NCI-H2227 (cell line): Measurements from ENCODE around the gene CECR2.
"Not testable (repeated sequence)": the region's sequence is repeated elsewhere in the genome, so short reads cannot be mapped to it uniquely, and the experiment has no call there.

ENCODE experiments used
- DNase-seq: peaks from one replicate; lab custom pipeline; 2025; ENCODE audit not compliant: unreplicated experiment; lab: John Stamatoyannopoulos, UW

CECR2 gene

DNA sequence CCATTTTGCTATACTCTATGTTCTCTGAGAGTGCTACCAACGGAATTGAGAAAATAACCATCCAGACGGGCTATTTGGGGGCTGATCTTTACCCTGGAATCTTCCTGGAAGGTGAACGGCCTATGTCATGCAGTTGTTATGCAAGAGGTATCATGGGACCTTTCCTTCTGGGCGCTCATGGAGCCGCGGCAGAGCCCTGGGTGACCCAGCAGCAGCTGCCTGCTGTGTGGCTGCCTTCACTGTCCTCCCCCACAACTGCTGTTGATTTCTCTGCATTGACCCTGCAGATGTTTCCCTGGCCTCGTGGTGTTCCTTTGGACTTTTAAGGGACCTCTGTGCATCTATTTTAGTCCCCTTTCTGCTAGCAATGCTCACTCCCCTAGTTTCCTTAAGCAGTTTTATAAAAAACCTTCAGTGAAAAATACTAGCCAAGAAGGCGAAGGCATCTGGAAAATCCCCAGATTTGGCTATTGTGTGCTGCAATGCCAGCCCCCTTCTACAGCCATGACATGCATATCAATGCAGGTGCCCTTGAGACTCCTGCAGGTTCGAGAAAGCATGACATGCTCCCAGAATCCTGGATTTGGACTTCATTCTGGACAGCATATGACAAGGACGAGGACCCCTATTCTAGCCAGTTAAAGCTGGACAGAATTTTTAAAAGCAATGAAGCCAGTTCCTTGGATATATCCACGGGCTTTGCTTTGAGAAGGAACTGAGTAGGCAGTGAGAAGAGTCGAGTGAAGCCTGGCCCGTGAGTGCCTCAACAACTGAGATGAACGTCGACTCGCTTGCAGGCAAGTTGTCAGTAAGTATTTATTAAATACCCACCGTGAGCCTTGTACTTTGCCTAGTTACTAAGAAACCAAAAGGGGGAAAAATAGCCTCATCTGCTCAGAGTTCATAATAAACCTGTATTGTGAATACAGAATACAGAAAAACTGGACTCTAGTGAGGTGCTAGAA is 193.9 kb downstream of the CECR2 start, which contains the start of gene SLC25A18:
Gene SLC25A18 (plus strand): TSS at position 593 of the 965 bp plus-strand sequence. CDS start 16,447 bp downstream, outside the sequence.
- peak; percentile 49 for DNase-seq

DNA sequence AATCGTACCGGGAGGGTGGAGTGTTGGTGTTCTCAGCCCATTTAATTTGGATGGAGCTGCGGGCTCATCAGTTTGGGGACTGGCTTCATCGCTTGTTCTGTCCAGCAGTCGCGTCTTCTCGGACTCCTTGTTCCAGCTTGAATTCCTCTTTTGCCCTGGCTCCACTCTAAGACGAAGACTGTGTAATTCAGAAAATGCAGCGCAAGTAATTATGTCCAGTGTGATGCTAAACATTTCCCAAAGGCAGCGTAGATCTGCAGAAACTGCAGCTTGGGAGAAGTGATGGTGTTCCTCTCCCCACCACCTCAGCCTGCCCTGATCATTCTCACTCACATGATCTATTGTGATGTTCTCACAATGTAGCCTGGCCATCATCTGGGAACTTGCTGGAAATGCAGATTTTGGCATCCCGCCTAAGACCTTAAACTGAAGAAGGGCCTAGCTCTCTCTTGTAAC is 194.7 kb downstream of the CECR2 start:
- peak; percentile 14 for DNase-seq

DNA sequence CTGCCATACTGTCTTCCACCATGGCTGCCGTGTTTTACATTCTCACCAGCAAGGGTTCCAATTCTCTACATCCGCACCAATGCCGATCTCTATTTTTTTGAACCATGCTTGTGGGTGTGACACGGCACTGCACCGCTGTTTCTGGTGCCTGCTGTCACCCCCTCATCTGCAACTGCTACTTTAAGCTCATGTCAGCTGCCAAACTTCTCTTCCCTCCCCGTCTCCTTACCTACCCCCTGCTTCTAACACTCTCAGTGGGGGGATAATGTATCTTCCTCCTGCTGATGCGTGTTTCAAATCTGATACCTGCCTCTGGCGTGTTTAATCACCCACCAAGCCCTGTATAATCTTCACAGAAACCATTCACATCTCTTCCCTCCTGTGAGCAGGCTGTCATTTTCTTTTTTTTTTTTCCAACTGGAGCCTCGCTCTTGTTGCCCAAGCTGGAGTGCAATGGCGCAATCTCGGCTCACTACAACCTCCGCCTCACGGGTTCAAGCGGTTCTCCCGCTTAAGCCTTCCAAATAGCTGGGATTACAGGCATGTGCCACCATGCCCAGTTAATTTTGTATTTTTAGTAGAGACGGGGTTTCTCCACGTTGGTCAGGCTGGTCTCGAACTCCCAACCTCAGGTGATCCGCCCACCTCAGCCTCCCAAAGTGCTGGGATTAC is 196.9 kb downstream of the CECR2 start:
- DNase-seq = not testable (repeated sequence)

DNA sequence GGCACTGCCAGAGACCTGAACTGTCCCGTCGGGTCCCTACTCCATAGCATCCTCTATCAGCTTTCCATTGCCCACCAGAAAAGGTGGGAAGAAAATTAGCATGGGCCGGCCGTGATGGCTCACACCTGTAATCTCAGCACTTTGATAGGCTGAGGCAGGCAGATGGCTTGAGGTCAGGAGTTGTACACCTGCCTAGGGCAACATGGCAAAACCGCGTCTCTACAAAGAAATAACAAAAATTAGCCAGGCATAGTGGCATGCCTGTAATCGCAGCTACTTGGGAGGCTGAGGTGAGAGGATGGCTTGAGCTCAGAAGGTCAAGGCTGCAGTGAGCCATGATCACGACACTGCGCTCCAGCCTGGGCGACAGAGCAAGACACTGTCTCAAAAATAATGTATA is 197.5 kb downstream of the CECR2 start:
- no peak for DNase-seq

DNA sequence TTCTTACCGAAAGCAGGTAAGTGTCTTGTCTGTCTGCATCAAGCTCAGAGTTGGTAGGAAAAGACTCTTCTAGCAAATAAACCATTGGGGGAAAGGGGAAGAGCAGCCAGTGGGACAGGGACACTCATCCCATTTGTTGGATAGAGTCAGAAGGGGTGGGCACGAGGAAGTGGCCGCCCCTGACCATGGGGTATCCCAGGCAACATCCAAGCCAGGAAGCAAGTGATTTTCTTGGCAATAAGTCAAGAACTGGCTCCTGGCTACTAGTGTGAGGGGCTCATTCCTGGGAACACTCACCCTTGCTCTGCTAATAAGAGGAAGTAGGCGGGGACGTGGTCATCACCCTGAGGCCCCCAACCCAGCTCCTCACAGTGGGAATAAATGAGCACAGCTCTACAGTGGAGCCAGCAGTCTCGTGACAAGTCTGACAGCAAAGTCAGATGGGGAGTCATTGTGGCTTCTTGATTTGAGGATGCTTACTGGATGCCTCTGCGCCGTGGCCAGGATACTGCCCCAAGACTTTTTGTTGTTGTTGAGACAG is 200.8 kb downstream of the CECR2 start:
- DNase-seq = peak; percentile 59

DNA sequence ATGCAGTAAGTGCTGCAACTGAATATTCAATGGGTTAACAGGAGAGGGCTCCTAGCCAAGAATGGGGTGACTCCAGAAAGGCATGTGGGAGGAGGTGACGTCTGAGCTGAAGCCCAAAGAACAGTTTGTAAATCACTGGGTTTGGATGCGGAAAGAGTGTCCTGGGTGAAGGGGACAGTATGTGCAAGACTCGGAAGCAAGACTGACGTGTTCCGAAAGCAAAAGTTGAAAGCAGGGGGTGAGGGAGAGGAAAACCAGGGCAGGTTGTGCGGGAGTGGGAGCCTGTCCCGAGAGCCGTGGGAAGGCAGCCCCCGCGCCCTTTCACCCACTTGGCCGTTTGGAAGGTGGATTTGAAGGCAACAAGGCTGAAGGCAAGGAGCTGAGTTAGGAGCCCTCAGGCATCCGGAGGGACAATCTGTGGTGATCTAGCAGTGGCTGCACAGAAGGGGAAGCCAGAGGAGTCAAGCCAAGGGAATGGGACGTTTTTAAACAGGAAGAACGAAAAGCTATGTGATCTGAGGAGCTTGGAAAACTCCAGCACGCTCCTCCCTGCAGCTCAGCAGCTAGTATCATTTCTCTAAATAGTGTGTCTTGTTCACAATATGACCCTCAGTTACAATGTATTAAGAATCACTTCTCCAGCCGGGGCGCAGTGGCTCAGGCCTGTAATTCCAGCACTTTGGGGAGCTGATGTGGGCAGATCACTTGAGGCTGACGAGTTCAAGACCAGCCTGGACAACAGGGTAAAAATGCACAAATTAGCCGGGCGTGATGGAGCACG is 201.8 kb downstream of the CECR2 start:
- DNase-seq = no peak

DNA sequence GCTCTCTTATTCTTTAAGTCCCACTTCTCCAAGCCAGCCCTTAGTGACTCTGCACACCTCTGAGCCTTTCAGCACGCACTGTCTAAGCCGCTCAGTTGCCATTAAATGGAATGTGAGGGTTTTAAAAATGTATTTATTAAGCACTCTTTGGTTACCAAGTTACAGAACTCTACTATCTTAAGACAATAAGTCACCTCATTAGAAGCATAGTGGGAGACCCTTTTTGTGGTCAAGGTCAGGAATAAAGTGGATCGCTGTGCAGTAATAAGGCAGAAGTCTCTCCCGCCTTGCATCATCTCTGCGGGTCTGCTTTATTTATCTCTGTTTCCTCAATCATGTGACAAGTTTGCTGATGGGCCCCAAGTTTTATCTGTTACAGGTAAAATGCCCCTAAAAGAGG is 205.9 kb downstream of the CECR2 start:
- no peak for DNase-seq

DNA sequence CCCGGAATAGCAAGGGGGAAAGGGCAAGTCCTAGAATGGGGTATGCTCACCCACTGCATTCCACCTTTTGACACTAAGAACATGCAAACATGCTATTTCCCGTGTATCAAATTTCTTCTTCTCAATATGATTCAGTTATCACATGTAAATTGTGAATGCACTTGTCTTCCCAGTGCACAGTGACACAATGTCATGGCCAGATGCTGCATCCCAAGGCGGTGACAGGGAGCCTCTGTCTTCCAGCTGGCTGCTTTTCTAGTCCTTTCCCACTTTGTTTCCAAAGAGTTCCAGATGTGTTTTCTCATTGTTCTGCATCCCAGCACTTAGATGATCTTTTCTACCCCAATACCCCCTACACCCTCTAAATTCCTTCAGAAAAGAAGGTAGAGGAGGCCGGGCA is 206.4 kb downstream of the CECR2 start:
- DNase-seq = no peak

DNA sequence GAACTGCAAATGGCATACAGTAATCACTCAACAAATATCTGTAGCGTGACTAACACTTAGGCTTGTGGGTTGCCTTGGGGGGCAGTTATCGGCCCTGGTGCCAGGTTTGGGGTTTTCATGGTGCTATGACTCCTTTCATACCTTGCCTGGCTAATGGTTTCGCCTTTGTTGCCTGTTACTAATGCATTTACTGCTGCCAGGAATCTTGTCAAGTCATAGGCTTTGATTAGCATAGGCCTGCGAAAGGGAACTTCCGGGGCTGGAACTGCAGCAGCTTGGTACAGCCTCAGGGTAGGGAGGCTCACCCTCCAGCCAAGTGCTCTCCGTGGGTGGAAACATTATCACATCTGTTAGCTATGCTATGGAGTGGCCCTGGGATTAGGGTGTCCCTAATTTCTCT is 207.2 kb downstream of the CECR2 start:
- no peak for DNase-seq

DNA sequence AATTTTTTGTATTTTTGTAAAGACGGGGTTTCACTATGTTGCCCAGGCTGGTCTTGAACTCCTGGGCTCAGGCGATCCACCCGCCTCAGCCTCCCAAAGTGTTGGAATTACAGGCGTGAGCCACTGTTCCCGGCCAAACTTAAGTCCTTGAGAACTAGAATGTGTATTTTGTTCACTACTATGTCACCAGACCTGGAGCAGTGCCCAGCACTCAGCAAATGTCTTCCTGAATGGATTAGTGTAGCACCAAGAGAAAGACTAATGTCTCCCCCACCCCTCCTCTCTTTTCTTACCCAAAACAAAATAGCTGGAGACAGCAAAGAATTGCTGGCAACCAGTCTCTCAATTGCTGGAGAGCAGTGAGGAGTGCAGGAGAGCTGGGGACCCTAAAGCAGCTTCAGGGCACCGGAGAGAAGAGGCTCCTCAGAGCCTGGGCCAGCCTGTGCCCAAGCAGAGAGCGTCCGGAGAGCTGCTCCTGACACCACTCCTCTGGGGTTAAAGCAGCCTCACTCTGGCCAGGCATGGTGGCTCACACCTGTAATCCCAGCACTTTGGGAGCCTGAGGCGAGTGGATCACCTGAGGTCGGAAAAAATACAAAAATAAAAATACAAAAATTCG is 209.0 kb downstream of the CECR2 start:
- no peak for DNase-seq

DNA sequence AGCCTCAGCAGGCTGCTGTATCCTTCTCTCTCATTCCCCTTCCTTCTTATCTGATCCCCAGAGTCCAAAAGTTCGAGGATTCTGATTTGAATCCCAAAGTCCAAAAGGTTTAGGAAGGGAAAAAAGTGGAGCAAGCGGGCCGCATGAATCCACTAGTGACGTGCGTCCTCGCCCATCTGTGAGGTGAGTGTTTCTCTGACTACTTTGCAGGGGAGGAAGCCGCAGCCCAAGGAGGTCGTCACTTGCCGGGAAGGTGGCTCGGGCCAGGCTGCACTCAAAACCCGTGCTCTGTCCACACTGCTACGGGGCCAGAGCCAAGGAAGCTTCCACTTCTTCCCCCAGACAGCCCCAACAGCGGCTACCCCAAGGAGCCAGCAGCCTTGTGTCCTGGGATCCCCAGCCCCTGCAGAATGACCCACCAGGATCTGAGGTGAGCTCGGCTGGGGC is 210.3 kb downstream of the CECR2 start:
- DNase-seq = no peak

DNA sequence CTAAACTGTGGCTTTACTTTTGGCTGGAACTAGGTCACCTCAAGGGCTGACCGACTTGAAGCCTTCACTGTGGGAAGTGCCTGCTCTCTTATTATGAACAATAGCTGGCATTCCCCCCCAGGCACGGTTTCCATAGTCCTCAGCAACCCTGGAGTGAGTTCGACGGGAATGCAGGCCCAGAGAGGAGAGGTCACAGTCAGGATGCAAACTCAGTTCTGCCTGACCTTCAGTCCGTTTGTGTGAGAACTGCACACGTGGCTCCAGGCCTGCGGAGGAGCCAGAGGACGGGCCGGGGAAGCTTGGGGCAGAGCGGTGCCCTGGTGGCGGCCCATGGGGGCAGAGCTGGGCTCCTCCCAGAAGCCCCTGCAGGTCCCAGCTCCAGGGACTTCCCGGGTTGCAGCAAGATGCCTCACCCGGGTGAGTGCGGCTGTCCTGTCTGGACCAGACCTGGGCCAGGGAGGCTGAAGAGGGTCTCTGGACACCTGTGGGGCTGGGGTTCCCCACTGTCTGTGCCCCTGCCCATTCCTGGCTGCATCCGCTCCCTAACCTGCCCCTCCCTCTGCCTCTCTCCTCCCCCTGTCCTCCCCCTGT is 211.3 kb downstream of the CECR2 start:
- no peak for DNase-seq

DNA sequence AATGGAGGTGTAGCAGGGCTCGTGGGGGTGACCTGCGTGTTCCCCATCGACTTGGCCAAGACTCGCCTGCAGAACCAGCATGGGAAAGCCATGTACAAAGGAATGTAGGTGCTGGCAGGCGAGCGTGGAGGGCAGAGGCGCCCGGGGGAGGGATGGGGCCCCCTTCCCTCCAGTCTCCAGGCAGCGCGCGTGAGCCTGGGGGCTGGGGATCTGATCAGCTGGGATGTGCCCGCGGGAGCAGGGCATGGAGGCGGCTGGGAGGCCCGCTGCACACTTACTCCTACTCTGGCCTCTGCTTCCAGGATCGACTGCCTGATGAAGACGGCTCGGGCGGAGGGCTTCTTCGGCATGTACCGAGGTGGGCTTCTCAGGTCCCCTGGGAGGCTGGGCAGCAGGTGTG is 211.8 kb downstream of the CECR2 start:
- DNase-seq = no peak

DNA sequence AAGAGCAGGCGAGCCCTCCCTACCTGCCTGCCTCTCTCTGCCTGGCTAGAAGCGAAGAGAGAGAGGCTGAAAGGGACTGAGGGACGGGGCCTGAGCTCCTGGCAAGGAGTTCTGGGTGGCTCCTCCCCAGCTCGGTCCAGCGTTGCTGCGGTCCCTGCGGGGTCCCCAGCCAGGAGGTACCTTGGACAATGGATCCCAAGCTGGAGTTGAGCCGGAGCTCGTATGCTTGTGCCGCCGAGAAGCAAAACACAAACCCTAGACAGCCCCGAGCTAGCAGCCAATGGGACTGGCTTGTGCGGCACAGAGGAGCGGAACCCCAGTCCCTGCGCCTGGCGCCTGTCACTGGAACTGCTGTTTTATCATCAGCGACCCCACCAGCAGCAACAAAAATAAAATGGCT is 212.4 kb downstream of the CECR2 start:
- DNase-seq = no peak

DNA sequence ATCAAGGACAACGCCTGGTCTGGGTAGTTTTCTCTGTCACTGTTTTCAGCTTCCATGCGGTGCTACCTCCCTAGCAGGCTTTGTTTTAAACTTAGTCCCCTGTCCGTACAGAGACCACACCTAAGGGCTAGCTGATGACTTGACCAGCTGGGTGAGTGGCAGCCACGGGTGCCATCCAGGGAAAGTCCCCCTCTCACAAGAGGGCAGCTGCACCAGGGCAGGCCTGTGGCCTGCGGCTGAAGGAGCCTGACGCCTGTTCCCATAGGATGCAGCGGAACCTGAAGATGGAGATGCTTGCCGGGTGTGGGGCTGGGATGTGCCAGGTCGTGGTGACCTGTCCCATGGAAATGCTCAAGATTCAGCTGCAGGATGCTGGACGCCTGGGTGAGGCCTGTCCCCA is 213.9 kb downstream of the CECR2 start:
- no peak for DNase-seq

DNA sequence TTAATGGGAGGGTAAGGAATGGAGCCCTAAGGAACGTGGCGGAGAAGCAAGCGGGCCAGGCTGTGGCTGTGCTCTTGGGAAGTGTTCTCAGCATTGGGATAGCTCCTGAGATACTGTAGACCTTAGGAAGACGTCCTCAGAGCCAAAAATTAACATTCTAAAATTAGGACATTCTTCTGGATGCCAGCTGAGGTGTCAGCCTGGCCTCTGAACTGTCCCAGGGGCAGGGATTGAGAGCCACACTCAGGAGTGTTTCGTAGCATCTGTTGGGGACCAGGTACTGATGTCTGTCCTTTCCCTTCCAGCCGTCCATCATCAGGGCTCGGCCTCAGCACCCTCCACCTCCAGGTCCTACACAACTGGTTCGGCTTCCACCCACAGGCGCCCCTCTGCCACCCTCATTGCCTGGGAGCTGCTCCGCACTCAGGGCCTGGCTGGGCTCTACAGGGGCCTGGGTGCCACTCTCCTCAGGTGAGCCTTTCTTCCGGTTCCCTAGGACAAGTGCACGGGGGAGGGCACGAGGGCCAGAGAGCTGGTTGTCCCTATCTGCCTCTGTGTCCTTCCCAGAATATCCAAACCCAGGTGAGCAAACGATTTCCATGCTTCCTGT is 217.7 kb downstream of the CECR2 start:
- no peak for DNase-seq

DNA sequence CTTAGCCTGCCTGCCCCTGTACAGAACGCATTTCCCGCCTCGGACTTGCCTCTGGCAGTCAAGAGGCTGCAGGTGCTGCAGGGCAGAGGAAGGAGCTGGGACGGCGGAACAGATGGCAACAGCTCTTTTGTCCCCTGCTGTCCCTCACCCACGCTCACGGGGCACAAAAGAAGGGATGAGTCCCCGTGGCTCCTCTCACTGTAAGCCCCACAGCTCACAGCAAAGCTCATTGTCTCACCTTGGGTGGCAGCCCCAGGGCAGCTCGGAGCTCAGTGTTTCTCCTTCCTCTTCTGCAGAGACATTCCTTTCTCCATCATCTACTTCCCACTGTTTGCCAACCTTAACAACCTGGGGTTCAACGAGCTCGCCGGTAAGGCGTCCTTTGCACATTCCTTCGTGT is 218.4 kb downstream of the CECR2 start:
- DNase-seq = no peak

DNA sequence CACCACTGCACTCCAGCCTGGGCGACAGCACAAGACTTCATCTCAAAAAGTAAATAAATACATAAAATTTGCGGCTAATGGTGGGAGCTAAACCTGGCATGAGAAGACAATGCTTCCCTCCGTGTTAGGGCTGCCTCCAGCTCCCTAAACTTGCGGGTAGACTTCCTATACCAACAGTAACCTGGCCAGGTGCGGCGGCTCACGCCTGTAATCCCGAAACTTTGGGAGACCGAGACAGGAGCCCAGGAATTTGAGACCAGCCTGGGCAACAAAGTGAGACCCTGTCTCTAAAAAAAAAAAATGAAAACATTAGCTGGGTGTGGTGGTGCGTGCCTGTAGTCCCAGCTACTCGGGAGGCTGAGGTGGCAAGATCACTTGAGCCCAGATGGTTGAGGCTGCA is 219.3 kb downstream of the CECR2 start:
- DNase-seq = no peak

DNA sequence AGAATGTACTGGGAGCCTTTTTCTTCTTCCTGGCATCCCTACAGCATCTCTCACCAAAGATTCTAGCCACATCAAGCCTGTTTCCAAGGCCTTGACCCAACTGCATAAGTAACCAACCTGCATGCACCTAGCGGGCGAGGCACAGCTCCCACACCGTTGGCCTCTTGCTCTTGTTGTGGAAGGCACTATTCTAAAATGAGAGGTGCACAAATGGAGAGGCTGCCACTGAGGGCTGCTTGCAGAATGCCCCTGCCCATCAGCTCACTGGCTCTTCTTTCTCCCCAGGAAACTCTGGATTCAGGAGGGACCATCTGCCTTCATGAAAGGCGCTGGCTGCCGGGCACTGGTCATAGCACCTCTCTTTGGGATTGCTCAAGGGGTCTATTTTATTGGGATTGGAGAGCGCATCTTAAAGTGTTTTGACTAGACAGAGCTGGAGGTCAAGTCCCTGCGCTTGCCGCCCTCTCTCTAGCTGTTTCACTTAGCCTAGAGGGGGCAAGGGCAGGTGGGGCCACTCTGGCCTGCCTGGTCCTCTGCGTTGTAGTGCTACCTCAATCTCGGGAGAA is 220.6 kb downstream of the CECR2 start:
- no peak for DNase-seq
